Esophagus (tissue), 2 donors: Measurements from ENCODE around the gene PDE4D. TPM values are rescaled to one million over a fixed set of nuclear protein-coding genes. Genes with fewer than 3 reads are reported as not detected.

ENCODE experiments used
- H3K27ac ChIP-seq, 2 donors: one replicate each; pipeline ENCODE4 v1.5.1; 2013; ENCODE audit warnings: low read depth in 2 of 2, mild to moderate bottlenecking in 2 of 2, inconsistent platforms in 1 of 2, low read length in 1 of 2, moderate library complexity in 1 of 2
- H3K27me3 ChIP-seq, 2 donors: one replicate each; pipeline ENCODE4 v1.6.1; 2013; ENCODE audit warnings: low read length in 2 of 2, control low read depth in 1 of 2, mild to moderate bottlenecking in 1 of 2; ENCODE audit not compliant: insufficient read depth in 2 of 2, control insufficient read depth in 1 of 2
- H3K36me3 ChIP-seq, 2 donors: one replicate each; pipeline ENCODE4 v1.6.1; 2013; ENCODE audit warnings: low read length in 1 of 2; ENCODE audit not compliant: control insufficient read depth in 2 of 2, insufficient read depth in 2 of 2
- H3K4me1 ChIP-seq, 2 donors: one replicate each; pipeline ENCODE4 v1.6.1; 2013; ENCODE audit warnings: low read length in 1 of 2; ENCODE audit not compliant: control insufficient read depth in 2 of 2, insufficient read depth in 2 of 2
- H3K4me3 ChIP-seq, 2 donors: one replicate each; pipeline ENCODE4 v1.5.1; 2013; ENCODE audit warnings: low read length in 2 of 2, mild to moderate bottlenecking in 2 of 2, low read depth in 1 of 2, moderate library complexity in 1 of 2
- H3K9me3 ChIP-seq, 2 donors: one replicate each; pipeline ENCODE4 v1.6.1; 2013; ENCODE audit warnings: mild to moderate bottlenecking in 2 of 2, low read depth in 1 of 2, low read length in 1 of 2, moderate library complexity in 1 of 2; ENCODE audit not compliant: control insufficient read depth in 2 of 2, insufficient read depth in 1 of 2
- WGBS, 2 donors: extraction: QIAGEN DNeasy Blood & Tissue Kit; methylation state at CpG; one replicate each; pipeline ENCODE4 v1.1.7; 2013; 5-methylcytosine and 5-hydroxymethylcytosine counted together
- polyA plus RNA-seq, 2 donors: library from polyadenylated mRNA; stranded (reverse); fragments of 200-250 nt; gene quantifications; one replicate each; pipeline ENCODE4 v1.2.3, GENCODE V29; 2013
- donor health status: healthy with polysubstance abuse.
- donor health status: Bipolar disorder and iron deficiency.

The PDE4D gene
- polyA plus RNA-seq, 2 donors: 1.5 to 2.5 TPM

GRCh38 chr5:59525311-59525710 lies 368.2 kb downstream of the PDE4D start:
- Histone ChIP-seq H3K27me3 (no peaks in the 10 kb centered on the region), H3K27ac (no peak overlapping the region), H3K4me1 (no peaks in the 10 kb centered on the region), H3K9me3 (no peaks in the 10 kb centered on the region), H3K4me3 (no peak overlapping the region), H3K36me3 (no peaks in the 10 kb centered on the region)
- WGBS, 2 donors: 74 to 91% methylated on average over 3 of the region's 3 CpGs

- no peaks in the 10 kb centered on the region for H3K36me3 ChIP-seq
- H3K4me3 ChIP-seq: no peak overlapping the region
- no peaks in the 10 kb centered on the region for H3K27me3 ChIP-seq
- H3K9me3 ChIP-seq: no peaks in the 10 kb centered on the region
- H3K4me1 ChIP-seq: no peaks in the 10 kb centered on the region
- H3K27ac ChIP-seq: no peak overlapping the region
- 67 to 83% methylated on average over 3 of the region's 3 CpGs for WGBS, 2 donors
Measured at GRCh38 chr5:59522201-59522831, 371.2 kb downstream of the PDE4D start.

GRCh38 chr5:59521476-59521875 lies 372.1 kb downstream of the PDE4D start:
- no peaks in the 10 kb centered on the region for H3K27me3 ChIP-seq
- no peak overlapping the region for H3K4me3 ChIP-seq
- H3K27ac ChIP-seq: no peak overlapping the region
- no peaks in the 10 kb centered on the region for H3K4me1 ChIP-seq
- H3K36me3 ChIP-seq: no peaks in the 10 kb centered on the region
- H3K9me3 ChIP-seq: no peaks in the 10 kb centered on the region

- Histone ChIP-seq H3K4me3 (no peak overlapping the region), H3K9me3 (no peaks in the 10 kb centered on the region), H3K4me1 (no peaks in the 10 kb centered on the region), H3K36me3 (no peaks in the 10 kb centered on the region), H3K27ac (no peak overlapping the region), H3K27me3 (no peaks in the 10 kb centered on the region)
- 94 to 95% methylated on average over 5 of the region's 5 CpGs for WGBS, 2 donors
Measured at GRCh38 chr5:59519338-59519737, 374.2 kb downstream of the PDE4D start.

- H3K4me1 ChIP-seq: no peaks in the 10 kb centered on the region
- no peak overlapping the region for H3K4me3 ChIP-seq
- no peaks in the 10 kb centered on the region for H3K27me3 ChIP-seq
- no peaks in the 10 kb centered on the region for H3K9me3 ChIP-seq
- no peaks in the 10 kb centered on the region for H3K36me3 ChIP-seq
- 51 to 54% methylated on average over 3 of the region's 3 CpGs for WGBS, 2 donors
- H3K27ac ChIP-seq: no peak overlapping the region
Measured at GRCh38 chr5:59517926-59518585, 375.5 kb downstream of the PDE4D start.

GRCh38 chr5:59516161-59516560 lies 377.4 kb downstream of the PDE4D start:
- Histone ChIP-seq H3K36me3 (no peaks in the 10 kb centered on the region), H3K27ac (no peak overlapping the region), H3K4me3 (no peak overlapping the region), H3K27me3 (no peaks in the 10 kb centered on the region), H3K4me1 (no peaks in the 10 kb centered on the region), H3K9me3 (no peaks in the 10 kb centered on the region)
- 92 to 94% methylated on average over 3 of the region's 3 CpGs for WGBS, 2 donors

- 40 to 53% methylated on average over 1 of the region's 1 CpG for WGBS, 2 donors
- no peaks in the 10 kb centered on the region for H3K4me1 ChIP-seq
- no peak overlapping the region for H3K27ac ChIP-seq
- no peaks in the 10 kb centered on the region for H3K27me3 ChIP-seq
- H3K36me3 ChIP-seq: no peaks in the 10 kb centered on the region
- H3K9me3 ChIP-seq: no peaks in the 10 kb centered on the region
- no peak overlapping the region for H3K4me3 ChIP-seq
Measured at GRCh38 chr5:59506285-59506877, 387.1 kb downstream of the PDE4D start.

GRCh38 chr5:59504043-59504442 lies 389.5 kb downstream of the PDE4D start:
- Histone ChIP-seq H3K9me3 (no peaks in the 10 kb centered on the region), H3K4me1 (peaks cover 0 to 2% of the 10 kb centered on the region in 2 donors), H3K4me3 (no peak overlapping the region), H3K27me3 (no peaks in the 10 kb centered on the region), H3K27ac (no peak overlapping the region), H3K36me3 (no peaks in the 10 kb centered on the region)

- H3K4me1 ChIP-seq: peaks cover 0 to 2% of the 10 kb centered on the region in 2 donors
- no peaks in the 10 kb centered on the region for H3K9me3 ChIP-seq
- no peak overlapping the region for H3K27ac ChIP-seq
- 48 to 52% methylated on average over 1 of the region's 1 CpG for WGBS, 2 donors
- no peaks in the 10 kb centered on the region for H3K27me3 ChIP-seq
- H3K36me3 ChIP-seq: no peaks in the 10 kb centered on the region
- H3K4me3 ChIP-seq: no peak overlapping the region
Measured at GRCh38 chr5:59503220-59503619, 390.3 kb downstream of the PDE4D start.

GRCh38 chr5:59501316-59501715 lies 392.2 kb downstream of the PDE4D start:
- 75 to 91% methylated on average over 1 of the region's 1 CpG for WGBS, 2 donors
- Histone ChIP-seq H3K27ac (no peak overlapping the region), H3K4me1 (peaks cover 0 to 2% of the 10 kb centered on the region in 2 donors), H3K36me3 (no peaks in the 10 kb centered on the region), H3K27me3 (no peaks in the 10 kb centered on the region), H3K4me3 (no peak overlapping the region), H3K9me3 (no peaks in the 10 kb centered on the region)
